Neuronal stem cell (in vitro differentiated cells): ENCODE measurements around the gene NBPF26.
"Not testable (repeated sequence)": the region's sequence is repeated elsewhere in the genome, so short reads cannot be mapped to it uniquely, and the experiment has no call there.

Experiments used
- DNase-seq: peaks from one replicate; pipeline ENCODE4 v3.0.0-alpha.2; 2013; ENCODE audit warnings: low spot score
- H2AFZ ChIP-seq: one replicate; pipeline ENCODE4 v1.6.1; 2013; ENCODE audit warnings: mild to moderate bottlenecking, low read length, inconsistent platforms
- H2AK5ac ChIP-seq: 2 replicates; pipeline ENCODE4 v1.6.1; 2013; ENCODE audit warnings: low read depth, mild to moderate bottlenecking, inconsistent platforms, low read length, moderate library complexity, mixed read lengths
- H2BK120ac ChIP-seq: 2 replicates; pipeline ENCODE4 v1.6.1; 2013; ENCODE audit warnings: low read depth, mild to moderate bottlenecking, inconsistent platforms, low read length, moderate library complexity, mixed read lengths
- H2BK12ac ChIP-seq: one replicate; pipeline ENCODE4 v1.6.1; 2013; ENCODE audit warnings: low read length, inconsistent platforms
- H2BK15ac ChIP-seq: 2 replicates; pipeline ENCODE4 v1.6.1; 2013; ENCODE audit warnings: mild to moderate bottlenecking, low read length, inconsistent platforms, mixed read lengths
- H2BK5ac ChIP-seq: one replicate; pipeline ENCODE4 v1.6.1; 2013; ENCODE audit warnings: inconsistent platforms, mild to moderate bottlenecking, low read length, moderate library complexity
- H3K14ac ChIP-seq: one replicate; pipeline ENCODE4 v1.6.1; 2013; ENCODE audit warnings: low read length, inconsistent platforms
- H3K18ac ChIP-seq: 2 replicates; pipeline ENCODE4 v1.6.1; 2013; ENCODE audit warnings: low read length, inconsistent platforms
- H3K23ac ChIP-seq: 2 replicates; pipeline ENCODE4 v1.6.1; 2013; ENCODE audit warnings: low read depth, mild to moderate bottlenecking, mixed read lengths, low read length, inconsistent platforms; ENCODE audit not compliant: poor library complexity
- H3K27ac ChIP-seq: replicated peaks from 3 replicates; pipeline ENCODE4 v1.5.1; 2013; ENCODE audit warnings: low read length, inconsistent platforms
- H3K27me3 ChIP-seq, 3 experiments: 2 replicates each; pipeline ENCODE4 v1.6.1; 2013; ENCODE audit warnings: low read length in 3 of 3, mild to moderate bottlenecking in 2 of 3, inconsistent platforms in 1 of 3, low read depth in 1 of 3, mixed read lengths in 1 of 3, moderate library complexity in 1 of 3; ENCODE audit not compliant: control insufficient read depth in 3 of 3, insufficient read depth in 3 of 3
- H3K36me3 ChIP-seq, 2 donors: replicated peaks in 1 of 2; 2 replicates each; pipeline ENCODE4 v1.6.1; 2013; ENCODE audit warnings: low read length in 2 of 2; ENCODE audit not compliant: control insufficient read depth in 2 of 2, insufficient read depth in 2 of 2
- H3K4ac ChIP-seq: 2 replicates; pipeline ENCODE4 v1.6.1; 2013; ENCODE audit warnings: inconsistent platforms, mild to moderate bottlenecking, low read length, moderate library complexity
- H3K4me1 ChIP-seq, 2 donors: 1 replicate in 1 of 2; 2 replicates in 1 of 2; pipeline ENCODE4 v1.6.1; 2013; ENCODE audit warnings: low read length in 2 of 2, low read depth in 1 of 2; ENCODE audit not compliant: control insufficient read depth in 2 of 2, insufficient read depth in 1 of 2
- H3K4me2 ChIP-seq: one replicate; pipeline ENCODE4 v1.6.1; 2013; ENCODE audit warnings: mild to moderate bottlenecking, low read length, inconsistent platforms; ENCODE audit not compliant: insufficient read depth, poor library complexity, severe bottlenecking
- H3K4me3 ChIP-seq, 2 donors: 2 replicates each; pipeline ENCODE4 v1.5.1; 2013; ENCODE audit warnings: low read length in 2 of 2, mild to moderate bottlenecking in 2 of 2, inconsistent platforms in 1 of 2, moderate library complexity in 1 of 2
- H3K79me1 ChIP-seq: one replicate; pipeline ENCODE4 v1.6.1; 2013; ENCODE audit warnings: low read depth, mild to moderate bottlenecking, inconsistent platforms, low read length, moderate library complexity
- H3K9ac ChIP-seq: one replicate; pipeline ENCODE4 v1.6.1; 2013; ENCODE audit warnings: mild to moderate bottlenecking, low read depth, low read length, inconsistent platforms; ENCODE audit not compliant: poor library complexity
- H3K9me3 ChIP-seq, 2 donors: replicated peaks in 1 of 2; 2 replicates each; pipeline versions ENCODE3 to v1.6.1; 2013; ENCODE audit warnings: low read length in 2 of 2, mild to moderate bottlenecking in 2 of 2, inconsistent platforms in 1 of 2, low read depth in 1 of 2, mixed read lengths in 1 of 2, moderate library complexity in 1 of 2; ENCODE audit not compliant: control insufficient read depth in 2 of 2, insufficient read depth in 1 of 2
- H4K8ac ChIP-seq: one replicate; pipeline ENCODE4 v1.6.1; 2013; ENCODE audit warnings: low read depth, mild to moderate bottlenecking, inconsistent platforms, low read length, moderate library complexity
- H4K91ac ChIP-seq: one replicate; pipeline ENCODE4 v1.6.1; 2013; ENCODE audit warnings: low read length, low read depth, mild to moderate bottlenecking, inconsistent platforms; ENCODE audit not compliant: poor library complexity
- WGBS, 2 donors: extraction: QIAGEN DNeasy Blood & Tissue Kit; methylation state at CpG; one replicate each; pipeline ENCODE4 v1.1.7; 2013; ENCODE audit warnings: missing lambda C conversion rate in 2 of 2, mixed read lengths in 1 of 2; ENCODE audit not compliant: insufficient read length in 2 of 2, insufficient replicate concordance in 1 of 2; ENCODE audit errors: extremely low coverage in 2 of 2; 5-methylcytosine and 5-hydroxymethylcytosine counted together

Gene NBPF26

DNA sequence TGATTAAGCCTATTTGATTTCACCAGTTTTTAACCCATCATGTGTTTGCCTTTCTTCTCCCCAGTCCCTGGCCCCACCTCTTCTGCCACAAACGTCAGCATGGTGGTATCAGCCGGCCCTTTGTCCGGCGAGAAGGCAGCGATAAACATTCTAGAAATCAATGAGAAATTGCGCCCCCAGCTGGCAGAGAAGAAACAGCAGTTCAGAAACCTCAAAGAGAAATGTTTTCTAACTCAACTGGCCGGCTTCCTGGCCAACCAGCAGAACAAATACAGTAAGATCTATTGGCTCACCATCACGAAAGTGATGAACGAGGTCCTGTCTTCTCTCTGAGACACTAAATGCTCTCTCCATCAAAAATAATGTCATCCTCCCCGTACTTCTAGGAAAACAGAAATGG lies 88.1 kb downstream of the NBPF26 start:
- not testable (repeated sequence) for H3K23ac ChIP-seq, H3K36me3 ChIP-seq, H3K27me3 ChIP-seq, H3K4ac ChIP-seq, H3K18ac ChIP-seq, DNase-seq, H3K9ac ChIP-seq, H2BK15ac ChIP-seq, H3K27ac ChIP-seq, H3K4me1 ChIP-seq, H4K91ac ChIP-seq, H2AFZ ChIP-seq, H3K9me3 ChIP-seq, H2BK12ac ChIP-seq, H2BK5ac ChIP-seq, H3K4me3 ChIP-seq, H3K4me2 ChIP-seq, H4K8ac ChIP-seq, H2BK120ac ChIP-seq, H2AK5ac ChIP-seq, H3K79me1 ChIP-seq, H3K14ac ChIP-seq
- no CpG with 5 or more reads among the region's 10 CpGs for WGBS, 2 donors

DNA sequence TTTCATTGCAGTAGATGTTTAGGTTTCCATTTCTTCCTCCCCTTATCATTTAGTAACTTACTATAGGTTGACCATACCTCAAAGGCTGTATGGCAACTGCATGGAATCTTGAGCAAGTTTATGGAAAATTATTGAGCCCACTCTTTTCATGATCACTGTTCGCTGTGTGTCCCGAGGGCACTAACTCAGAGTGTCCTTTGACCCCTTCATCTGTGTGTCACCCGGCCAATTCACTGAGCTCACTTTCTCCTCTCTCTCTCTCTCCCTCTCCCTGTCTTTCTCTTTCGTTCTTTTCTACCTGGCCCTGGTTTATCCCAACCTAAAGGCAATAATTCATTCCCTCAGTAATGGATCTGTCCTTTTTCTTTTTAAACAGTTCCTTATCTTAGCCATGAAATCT lies 101.3 kb downstream of the NBPF26 start:
- H3K36me3 ChIP-seq, H2AFZ ChIP-seq, H2AK5ac ChIP-seq, H3K79me1 ChIP-seq, H2BK120ac ChIP-seq, DNase-seq, H2BK5ac ChIP-seq, H4K8ac ChIP-seq, H3K27ac ChIP-seq, H3K23ac ChIP-seq, H3K14ac ChIP-seq, H3K4me1 ChIP-seq, H3K9me3 ChIP-seq, H3K4me2 ChIP-seq, H2BK12ac ChIP-seq, H2BK15ac ChIP-seq, H3K18ac ChIP-seq, H3K4me3 ChIP-seq, H3K27me3 ChIP-seq, H4K91ac ChIP-seq, H3K4ac ChIP-seq, H3K9ac ChIP-seq: not testable (repeated sequence)
- no CpG with 5 or more reads among the region's 4 CpGs for WGBS, 2 donors

DNA sequence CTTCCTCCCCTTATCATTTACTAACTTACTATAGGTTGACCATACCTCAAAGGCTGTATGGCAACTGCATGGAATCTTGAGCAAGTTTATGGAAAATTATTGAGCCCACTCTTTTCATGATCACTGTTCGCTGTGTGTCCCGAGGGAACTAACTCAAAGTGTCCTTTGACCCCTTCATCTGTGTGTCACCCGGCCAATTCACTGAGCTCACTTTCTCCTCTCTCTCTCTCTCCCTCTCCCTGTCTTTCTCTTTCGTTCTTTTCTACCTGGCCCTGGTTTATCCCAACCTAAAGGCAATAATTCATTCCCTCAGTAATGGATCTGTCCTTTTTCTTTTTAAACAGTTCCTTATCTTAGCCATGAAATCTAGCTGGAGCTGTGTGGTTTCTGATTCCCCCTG lies 102.9 kb downstream of the NBPF26 start:
- not testable (repeated sequence) for H2BK5ac ChIP-seq, H2AK5ac ChIP-seq, H4K91ac ChIP-seq, H3K27ac ChIP-seq, H3K4me3 ChIP-seq, DNase-seq, H2BK120ac ChIP-seq, H3K4ac ChIP-seq, H3K9ac ChIP-seq, H4K8ac ChIP-seq, H3K18ac ChIP-seq, H3K79me1 ChIP-seq, H2BK15ac ChIP-seq, H3K4me2 ChIP-seq, H3K27me3 ChIP-seq, H2BK12ac ChIP-seq, H3K4me1 ChIP-seq, H3K14ac ChIP-seq, H3K9me3 ChIP-seq, H2AFZ ChIP-seq, H3K36me3 ChIP-seq, H3K23ac ChIP-seq
- no CpG with 5 or more reads among the region's 4 CpGs for WGBS, 2 donors

DNA sequence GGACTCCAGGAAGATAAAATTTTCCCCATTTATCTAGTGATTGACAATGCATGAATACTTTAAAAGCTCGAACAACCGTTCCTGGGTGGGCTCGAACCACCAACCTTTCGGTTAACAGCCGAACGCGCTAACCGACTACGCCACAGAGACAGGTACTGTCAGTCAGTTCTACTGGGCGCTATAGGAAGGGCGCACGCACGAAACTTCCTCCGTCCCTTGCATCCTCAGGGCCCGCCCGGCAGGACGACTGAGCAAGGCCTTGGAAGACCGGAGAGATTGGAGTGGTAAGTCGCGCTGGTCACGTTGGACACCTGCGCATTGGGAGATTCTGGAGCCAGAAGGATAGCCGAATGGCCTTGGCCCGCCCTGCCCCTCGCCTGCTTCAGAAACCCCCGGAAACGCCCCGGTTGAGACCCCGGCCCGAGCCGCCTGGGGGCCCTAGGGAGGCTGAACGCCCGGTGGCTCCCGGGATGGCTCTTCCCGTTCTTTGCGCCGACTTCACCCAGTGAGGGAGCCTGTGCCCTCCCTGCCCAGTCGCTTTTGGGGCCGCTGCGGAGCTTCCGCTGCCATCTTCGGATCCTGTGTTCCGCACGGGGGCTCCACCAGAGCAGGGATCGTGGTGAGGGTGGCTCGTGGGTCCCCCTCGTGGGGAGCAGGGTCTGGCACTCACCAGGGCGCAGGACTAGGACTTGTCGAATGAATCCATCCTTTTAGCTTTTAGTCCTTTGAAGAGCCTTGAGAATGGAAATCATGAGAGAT lies 120.6 kb downstream of the NBPF26 start:
- not testable (repeated sequence) for H3K36me3 ChIP-seq, H3K4ac ChIP-seq, DNase-seq, H2AK5ac ChIP-seq, H3K27me3 ChIP-seq, H4K91ac ChIP-seq, H3K9ac ChIP-seq, H3K9me3 ChIP-seq, H3K18ac ChIP-seq, H2BK5ac ChIP-seq, H3K14ac ChIP-seq, H4K8ac ChIP-seq, H2BK12ac ChIP-seq, H3K27ac ChIP-seq, H2BK15ac ChIP-seq, H3K79me1 ChIP-seq, H3K23ac ChIP-seq, H3K4me1 ChIP-seq, H2BK120ac ChIP-seq
- WGBS, 2 donors: no CpG with 5 or more reads among the region's 49 CpGs
- H3K4me3 ChIP-seq: peak overlapping the region; percentile 44 to 72
- peak overlapping the region; percentile 69 for H2AFZ ChIP-seq
- H3K4me2 ChIP-seq: peak overlapping the region; percentile 25
